Measurements from ENCODE around the gene SORCS2. TPM values are rescaled to one million over a fixed set of nuclear protein-coding genes. Genes with fewer than 3 reads are reported as not detected.

The SORCS2 gene
- total and polyA plus RNA-seq, 2 of the 4 experiments (the other 2 are of a cell fraction): 0.36 to 0.62 TPM

- TF ChIP-seq, protein P1, sequence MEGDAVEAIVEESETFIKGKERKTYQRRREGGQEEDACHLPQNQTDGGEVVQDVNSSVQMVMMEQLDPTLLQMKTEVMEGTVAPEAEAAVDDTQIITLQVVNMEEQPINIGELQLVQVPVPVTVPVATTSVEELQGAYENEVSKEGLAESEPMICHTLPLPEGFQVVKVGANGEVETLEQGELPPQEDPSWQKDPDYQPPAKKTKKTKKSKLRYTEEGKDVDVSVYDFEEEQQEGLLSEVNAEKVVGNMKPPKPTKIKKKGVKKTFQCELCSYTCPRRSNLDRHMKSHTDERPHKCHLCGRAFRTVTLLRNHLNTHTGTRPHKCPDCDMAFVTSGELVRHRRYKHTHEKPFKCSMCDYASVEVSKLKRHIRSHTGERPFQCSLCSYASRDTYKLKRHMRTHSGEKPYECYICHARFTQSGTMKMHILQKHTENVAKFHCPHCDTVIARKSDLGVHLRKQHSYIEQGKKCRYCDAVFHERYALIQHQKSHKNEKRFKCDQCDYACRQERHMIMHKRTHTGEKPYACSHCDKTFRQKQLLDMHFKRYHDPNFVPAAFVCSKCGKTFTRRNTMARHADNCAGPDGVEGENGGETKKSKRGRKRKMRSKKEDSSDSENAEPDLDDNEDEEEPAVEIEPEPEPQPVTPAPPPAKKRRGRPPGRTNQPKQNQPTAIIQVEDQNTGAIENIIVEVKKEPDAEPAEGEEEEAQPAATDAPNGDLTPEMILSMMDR (conservative IDR thresholded peaks at IDR 0.05; ENCODE audit: low read depth, low read length): no peak
These were observed 114.0 kb downstream of the SORCS2 start (continued) for GRCh38 chr4:7306021-7306965.

DNA sequence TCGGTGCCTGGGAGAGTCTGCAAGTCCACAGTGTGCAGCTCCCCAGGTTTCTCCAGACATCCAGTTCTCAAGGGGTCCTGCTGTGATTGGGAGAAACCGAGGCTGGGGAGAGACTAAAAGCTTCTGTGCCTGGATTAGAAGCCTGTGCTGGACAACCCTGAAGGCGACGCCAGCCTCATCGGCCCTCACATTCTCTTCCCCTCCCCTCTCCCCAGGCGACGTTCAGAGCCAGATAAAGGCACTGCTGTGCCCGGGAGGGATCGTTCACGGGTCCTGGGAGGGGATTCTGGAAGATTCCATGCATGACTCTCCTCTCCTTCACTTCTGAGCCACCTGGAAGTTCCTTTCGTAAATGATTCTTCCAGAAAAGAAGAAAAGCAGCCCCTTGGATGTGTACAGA is 114.6 kb downstream of the SORCS2 start:
- DNase-seq (no peak), ATAC-seq (ENCODE audit: low read depth) (no peak)
- TF ChIP-seq RFX5 (IDR thresholded peaks at IDR 0.05; ENCODE audit: low read depth, low read length) (no peak), RCOR1 (IDR thresholded peaks at IDR 0.05; ENCODE audit: insufficient replicate concordance, low read length) (no peak)
- ChIA-PET CTCF (no interaction called here), POLR2A (ENCODE audit: unreplicated experiment) (no interaction called here)
- no peak overlapping the region for H2BK15ac ChIP-seq (ENCODE audit: low read depth, low read length)
- H3K27ac ChIP-seq (ENCODE audit: insufficient read depth, low read length): no peak overlapping the region
- no peak overlapping the region for H4K8ac ChIP-seq (ENCODE audit: low read depth in 2 of 2, low read length in 2 of 2)
- H3K23ac ChIP-seq (ENCODE audit: low read depth, low read length): no peak overlapping the region
- H3K9me1 ChIP-seq (ENCODE audit: insufficient read depth, low read length): peaks cover 4% of the 10 kb centered on the region; the same call in 1 of the 2 replicates
- H3K56ac ChIP-seq (ENCODE audit: extremely low read depth, insufficient read depth, low read length): no peak overlapping the region
- H2BK20ac ChIP-seq (ENCODE audit: low read depth, low read length): no peak overlapping the region
- no peak overlapping the region for H3K18ac ChIP-seq (ENCODE audit: low read depth, low read length)
- WGBS, 2 experiments (ENCODE audit: extremely low coverage in 2 of 2, insufficient read length in 1 of 2): 67% methylated on average over 1 of the region's 11 CpGs; no CpG with 5 or more reads in 1 of the 2 experiments
- H4K20me1 ChIP-seq (ENCODE audit: insufficient read depth, low read length): no peaks in the 10 kb centered on the region
- H3K9me3 ChIP-seq (ENCODE audit: control insufficient read depth, insufficient read depth, low read length): no peaks in the 10 kb centered on the region
- H4K91ac ChIP-seq (ENCODE audit: insufficient read depth, low read depth, low read length): no peak overlapping the region
- H3K4ac ChIP-seq (ENCODE audit: low read depth, low read length): no peak overlapping the region
- no peak overlapping the region for H3K14ac ChIP-seq (replicated peaks; ENCODE audit: low read depth, low read length)
- no peak overlapping the region for H4K5ac ChIP-seq (ENCODE audit: low read depth, low read length)
- peaks cover 73% of the 10 kb centered on the region for H3K27me3 ChIP-seq (ENCODE audit: control insufficient read depth, insufficient read depth, low read length)
- H3K4me1 ChIP-seq (ENCODE audit: control insufficient read depth, insufficient read depth, low read length): no peaks in the 10 kb centered on the region
- dilution Hi-C loops (cut with HindIII; ENCODE audit: low sequenced_read_pairs, unreplicated experiment) (no loop called here), intact Hi-C loops (cut with micrococcal nuclease) (no loop called here), in situ Hi-C loops (cut with MboI; ENCODE audit: low sequenced_read_pairs) (no loop called here)
- no peak overlapping the region for H2AK9ac ChIP-seq (replicated peaks; ENCODE audit: low read depth, low read length, poor library complexity)
- no TSS peak for BruUV-seq (replicated peaks)
- H3K79me1 ChIP-seq (ENCODE audit: low read depth in 1 of 2, low read length in 2 of 2): no peaks in the 10 kb centered on the region
- no peak overlapping the region for H2AFZ ChIP-seq (replicated peaks; ENCODE audit: low read length, poor library complexity)
- no peaks in the 10 kb centered on the region for H3K36me3 ChIP-seq (ENCODE audit: control insufficient read depth, insufficient read depth, low read length)
- no peak overlapping the region for H2BK5ac ChIP-seq (ENCODE audit: low read depth, low read length, poor library complexity, severe bottlenecking)
- no peak overlapping the region for H3K4me3 ChIP-seq (ENCODE audit: insufficient read depth, low read depth, low read length)
- no peak overlapping the region for H2AK5ac ChIP-seq (ENCODE audit: low read depth, low read length)
- no peak overlapping the region for H3K9ac ChIP-seq (ENCODE audit: low read depth, low read length)
- no peak overlapping the region for H3K4me2 ChIP-seq (ENCODE audit: low read depth, low read length)
- no peak overlapping the region for H2BK120ac ChIP-seq (ENCODE audit: low read depth, low read length)
